ENCODE results near the gene PCDHA3. TPM values are rescaled to one million over a fixed set of nuclear protein-coding genes. Genes with fewer than 3 reads are reported as not detected.
"Not testable (repeated sequence)": the region's sequence is repeated elsewhere in the genome, so short reads cannot be mapped to it uniquely, and the experiment has no call there.

PCDHA3 gene
- total RNA-seq, 2 experiments from 2014 or later = not detected

- H3K4me3 Mint-ChIP-seq = no peak overlapping the region
- no peak overlapping the region for H3K27ac Mint-ChIP-seq
- no peaks in the 10 kb centered on the region for H3K4me1 Mint-ChIP-seq
- DNase-seq (no peak), ATAC-seq (no peak)
- POLR2A ChIA-PET = no interaction called here
- H3K9me3 Mint-ChIP-seq (ENCODE audit: low read depth) = peaks cover 8% of the 10 kb centered on the region
- CTCF ChIA-PET = interaction anchor here (1.6 kb wide), 1 partner anchor 17 kb away, joined by 6 read pairs; no protein-coding TSS in a partner anchor
- peaks cover 3% of the 10 kb centered on the region for H3K36me3 Mint-ChIP-seq (ENCODE audit: low read depth)
- intact Hi-C loops (cut with DNase I, micrococcal nuclease) = no loop called here
- H3K27me3 Mint-ChIP-seq = peaks cover 9% of the 10 kb centered on the region
Observed at GRCh38 chr5:140822281-140822629, 21.4 kb downstream of the PCDHA3 start.

- POLR2A ChIA-PET; H3K27ac Mint-ChIP-seq; CTCF ChIA-PET; H3K4me3 Mint-ChIP-seq; ATAC-seq; H3K4me1 Mint-ChIP-seq; intact Hi-C loops (cut with DNase I, micrococcal nuclease); H3K9me3 Mint-ChIP-seq (ENCODE audit: low read depth); DNase-seq; H3K36me3 Mint-ChIP-seq (ENCODE audit: low read depth): not testable (repeated sequence)
- peaks cover 14% of the 10 kb centered on the region for H3K27me3 Mint-ChIP-seq
Observed at GRCh38 chr5:140822969-140823368, 22.1 kb downstream of the PCDHA3 start.

GRCh38 chr5:140823475-140823874 lies 22.6 kb downstream of the PCDHA3 start:
- Mint-ChIP-seq H3K36me3 (ENCODE audit: low read depth) (peaks cover 9% of the 10 kb centered on the region), H3K27ac (no peak overlapping the region), H3K4me1 (no peaks in the 10 kb centered on the region), H3K4me3 (no peak overlapping the region), H3K9me3 (ENCODE audit: low read depth) (peaks cover 11% of the 10 kb centered on the region), H3K27me3 (peaks cover 16% of the 10 kb centered on the region)
- DNase-seq = no peak
- intact Hi-C loops (cut with DNase I, micrococcal nuclease) = no loop called here
- ChIA-PET CTCF (no interaction called here), POLR2A (no interaction called here)
- ATAC-seq = no peak

GRCh38 chr5:140827704-140828361 lies 27.0 kb downstream of the PCDHA3 start, which contains the start of gene PCDHA6:
Gene PCDHA6, plus strand, starts transcription at chr5:140827960. Its CDS starts 132 bp downstream, at chr5:140828092.
- CTCF ChIA-PET = interaction anchor here (2.4 kb wide), 1 partner anchor 13 kb away, joined by 9 read pairs; the partner anchor contains the start of gene PCDHA8
- intact Hi-C loops (cut with DNase I, micrococcal nuclease) = no loop called here
- H3K4me1 Mint-ChIP-seq = no peaks in the 10 kb centered on the region

GRCh38 chr5:140828362-140828737 lies 27.5 kb downstream of the PCDHA3 start:
- DNase-seq (no peak), ATAC-seq (no peak)
- Mint-ChIP-seq H3K27ac (no peak overlapping the region), H3K36me3 (ENCODE audit: low read depth) (peaks cover 15% of the 10 kb centered on the region), H3K4me3 (no peak overlapping the region), H3K4me1 (no peaks in the 10 kb centered on the region), H3K9me3 (ENCODE audit: low read depth) (peaks cover 15% of the 10 kb centered on the region), H3K27me3 (peaks cover 29% of the 10 kb centered on the region)
- POLR2A ChIA-PET = no interaction called here
- CTCF ChIA-PET = interaction anchor here (2.4 kb wide), 1 partner anchor 13 kb away, joined by 9 read pairs; the partner anchor contains the start of gene PCDHA8
- intact Hi-C loops (cut with DNase I, micrococcal nuclease) = no loop called here

More at GRCh38 chr5:140827704-140828361, 27.0 kb downstream of the PCDHA3 start, which contains the start of gene PCDHA6:
- H3K9me3 Mint-ChIP-seq (ENCODE audit: low read depth) = peaks cover 13% of the 10 kb centered on the region
- POLR2A ChIA-PET = no interaction called here
- peaks cover 13% of the 10 kb centered on the region for H3K36me3 Mint-ChIP-seq (ENCODE audit: low read depth)
- peaks cover 25% of the 10 kb centered on the region for H3K27me3 Mint-ChIP-seq
- ATAC-seq = no peak
- no peak within 1 kb of the TSS for H3K4me3 Mint-ChIP-seq
- H3K27ac Mint-ChIP-seq = no peak within 1 kb of the TSS
- DNase-seq = no peak

- H3K4me3 Mint-ChIP-seq, DNase-seq, H3K27ac Mint-ChIP-seq, POLR2A ChIA-PET, ATAC-seq, H3K4me1 Mint-ChIP-seq, CTCF ChIA-PET: not testable (repeated sequence)
- peaks cover 21% of the 10 kb centered on the region for H3K36me3 Mint-ChIP-seq (ENCODE audit: low read depth)
- peaks cover 35% of the 10 kb centered on the region for H3K27me3 Mint-ChIP-seq
- intact Hi-C loops (cut with DNase I, micrococcal nuclease) = loop anchor here (5.0 to 10.0 kb wide), 5 partner anchors 38 to 405 kb away; partner anchors contain the start of genes PCDHA1 (in 1 of the 2), PCDHA13 (in 1 of the 2) and PCDHA2 (in 1 of the 2)
- peaks cover 17% of the 10 kb centered on the region for H3K9me3 Mint-ChIP-seq (ENCODE audit: low read depth)
Observed at GRCh38 chr5:140829511-140830501, 28.9 kb downstream of the PCDHA3 start.

- no peak for DNase-seq
- POLR2A ChIA-PET = no interaction called here
- CTCF ChIA-PET = interaction anchor here (0.8 kb wide), 1 partner anchor 91 kb away, joined by 5 read pairs; no protein-coding TSS in a partner anchor
- peaks cover 7% of the 10 kb centered on the region for H3K9me3 Mint-ChIP-seq (ENCODE audit: low read depth)
- no peak within 1 kb of the TSS for H3K27ac Mint-ChIP-seq
- peaks cover 27% of the 10 kb centered on the region for H3K27me3 Mint-ChIP-seq
- no peaks in the 10 kb centered on the region for H3K4me1 Mint-ChIP-seq
- H3K36me3 Mint-ChIP-seq (ENCODE audit: low read depth) = peaks cover 14% of the 10 kb centered on the region
- ATAC-seq = no peak
- H3K4me3 Mint-ChIP-seq = no peak within 1 kb of the TSS
- intact Hi-C loops (cut with DNase I, micrococcal nuclease) = loop anchor here (5.0 to 10.0 kb wide), 5 partner anchors 38 to 401 kb away; partner anchors contain the start of genes PCDHA1 (in 1 of the 2), PCDHA13 (in 1 of the 2) and PCDHA2 (in 1 of the 2)
Observed at GRCh38 chr5:140833993-140834392, 33.1 kb downstream of the PCDHA3 start, which contains the start of gene PCDHA7. Gene PCDHA7, plus strand, starts transcription at chr5:140834269. Its CDS starts 115 bp downstream, at chr5:140834384.

GRCh38 chr5:140834439-140835008 lies 33.7 kb downstream of the PCDHA3 start:
- Mint-ChIP-seq H3K27me3 (peaks cover 27% of the 10 kb centered on the region), H3K36me3 (ENCODE audit: low read depth) (peaks cover 13% of the 10 kb centered on the region)
- POLR2A ChIA-PET; ATAC-seq; H3K9me3 Mint-ChIP-seq (ENCODE audit: low read depth); H3K4me1 Mint-ChIP-seq; H3K27ac Mint-ChIP-seq; H3K4me3 Mint-ChIP-seq; DNase-seq: not testable (repeated sequence)
- intact Hi-C loops (cut with DNase I, micrococcal nuclease) = loop anchor here (5.0 to 10.0 kb wide), 5 partner anchors 38 to 400 kb away; partner anchors contain the start of genes PCDHA1 (in 1 of the 2), PCDHA13 (in 1 of the 2) and PCDHA2 (in 1 of the 2)
- CTCF ChIA-PET = interaction anchor here (0.8 kb wide), 1 partner anchor 92 kb away, joined by 5 read pairs; no protein-coding TSS in a partner anchor

- Mint-ChIP-seq H3K36me3 (ENCODE audit: low read depth) (peaks cover 12% of the 10 kb centered on the region), H3K27ac (no peak overlapping the region), H3K9me3 (ENCODE audit: low read depth) (peaks cover 12% of the 10 kb centered on the region), H3K4me1 (no peaks in the 10 kb centered on the region), H3K4me3 (no peak overlapping the region), H3K27me3 (peaks cover 34% of the 10 kb centered on the region)
- DNase-seq = no peak
- intact Hi-C loops (cut with DNase I, micrococcal nuclease) = loop anchor here (10.0 kb wide), 2 partner anchors 49 to 399 kb away; partner anchors contain the start of gene PCDHA13 (in 1 of the 2)
- CTCF ChIA-PET = interaction anchor here (0.6 to 1.3 kb wide), 2 partner anchors 48 to 91 kb away, joined by 3 to 4 read pairs; no protein-coding TSS in a partner anchor
- ATAC-seq = no peak
- POLR2A ChIA-PET = no interaction called here
Observed at GRCh38 chr5:140835622-140836510, 35.0 kb downstream of the PCDHA3 start.

Data from activated CD4-positive, alpha-beta T cell treated with anti-CD3 and anti-CD28 coated beads for 36 hours (primary cell).